DMS79 (cell line): ENCODE results near the gene EPHB2.

Source experiments
- DNase-seq: peaks from one replicate; lab custom pipeline; 2025; lab: John Stamatoyannopoulos, UW

EPHB2 gene

DNA sequence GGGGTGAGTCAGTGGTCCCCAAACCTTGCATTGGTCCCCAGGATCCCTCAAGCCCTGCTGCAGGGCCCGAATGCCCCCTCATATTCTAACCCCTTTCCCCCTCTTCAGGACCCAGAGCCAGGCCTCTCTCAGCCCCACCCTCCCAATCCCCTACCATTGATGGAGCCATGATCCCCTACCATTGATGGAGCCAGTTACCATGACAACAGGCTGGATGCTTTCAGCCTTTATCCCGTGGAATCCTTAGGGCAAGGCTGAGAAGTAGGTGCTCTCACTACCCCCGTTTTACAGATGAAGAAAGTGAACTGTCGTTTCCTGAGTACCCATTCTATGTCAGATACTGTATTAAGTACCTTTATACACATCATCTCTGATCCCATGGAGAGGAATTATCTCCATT, 70.8 kb downstream of the EPHB2 start:
- DNase-seq: no peak

DNA sequence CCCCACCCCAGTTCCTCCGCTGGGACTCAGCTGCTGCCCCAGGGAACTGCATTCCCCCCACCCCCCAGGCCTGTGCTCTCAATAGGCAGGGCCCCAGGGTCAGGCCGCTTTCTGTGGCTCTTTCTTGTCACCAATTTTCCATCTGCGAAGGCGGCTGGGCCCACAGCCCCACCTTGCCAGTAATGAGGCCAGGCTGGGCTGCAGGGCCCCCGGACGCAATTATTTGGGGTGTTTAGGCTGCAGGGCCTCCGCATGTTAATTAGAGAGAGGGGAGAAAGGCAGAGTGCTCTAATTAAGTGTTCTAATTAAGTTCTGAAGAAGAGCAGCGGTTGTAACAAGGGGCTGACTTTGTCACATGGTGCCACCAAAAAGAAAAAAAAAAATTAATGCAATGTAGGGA, 71.8 kb downstream of the EPHB2 start:
- DNase-seq: no peak

DNA sequence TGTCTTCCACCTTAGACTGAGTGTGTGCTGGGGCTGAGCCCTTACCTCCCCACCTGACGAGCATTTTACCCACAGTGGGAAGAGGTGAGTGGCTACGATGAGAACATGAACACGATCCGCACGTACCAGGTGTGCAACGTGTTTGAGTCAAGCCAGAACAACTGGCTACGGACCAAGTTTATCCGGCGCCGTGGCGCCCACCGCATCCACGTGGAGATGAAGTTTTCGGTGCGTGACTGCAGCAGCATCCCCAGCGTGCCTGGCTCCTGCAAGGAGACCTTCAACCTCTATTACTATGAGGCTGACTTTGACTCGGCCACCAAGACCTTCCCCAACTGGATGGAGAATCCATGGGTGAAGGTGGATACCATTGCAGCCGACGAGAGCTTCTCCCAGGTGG, 73.7 kb downstream of the EPHB2 start:
- DNase-seq: no peak

GRCh38 chr1:22784737-22785136, 74.1 kb downstream of the EPHB2 start:
- DNase-seq: no peak

DNA sequence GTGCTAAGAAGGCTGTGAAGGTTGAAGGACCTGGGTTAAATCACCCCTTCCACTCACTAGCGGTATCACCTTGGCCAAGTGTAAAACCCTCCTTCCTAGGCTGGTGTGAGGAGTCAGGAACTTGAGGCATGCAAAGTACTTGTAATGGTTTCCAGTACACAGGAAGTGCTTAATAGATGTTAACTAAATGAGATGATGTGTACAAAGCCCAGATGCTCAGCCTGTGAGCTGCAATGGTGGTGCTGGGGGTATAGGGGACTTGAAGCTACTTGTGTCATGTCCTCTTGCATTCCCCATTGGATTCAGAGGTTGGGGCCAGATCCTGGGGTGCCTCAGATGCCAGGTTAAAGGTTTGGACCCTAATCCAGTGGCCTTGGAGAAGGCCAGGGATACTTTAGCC, 75.5 kb downstream of the EPHB2 start:
- DNase-seq: no peak

- DNase-seq: no peak
Measured at GRCh38 chr1:22786719-22787489, 76.3 kb downstream of the EPHB2 start.

DNA sequence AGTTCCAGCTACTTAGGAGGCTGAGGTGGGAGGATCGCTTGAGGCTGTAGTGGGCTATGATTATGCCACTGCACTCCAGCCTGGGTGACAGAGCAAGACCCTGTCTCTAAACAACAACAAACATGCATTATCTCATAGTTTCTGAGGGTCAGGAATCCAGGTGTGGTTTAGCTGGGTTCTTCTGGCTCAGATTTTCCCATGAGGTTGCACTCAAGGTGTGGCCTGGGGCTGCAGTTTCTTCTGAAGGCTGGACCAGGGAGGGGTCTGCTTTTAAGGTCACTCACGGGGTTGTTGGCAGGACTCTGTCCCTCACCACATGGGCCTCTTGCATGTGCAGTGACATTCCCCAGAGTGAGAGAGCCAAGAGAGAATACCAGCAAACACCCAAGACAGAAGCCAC, 77.0 kb downstream of the EPHB2 start:
- no peak for DNase-seq

GRCh38 chr1:22788254-22788661, 77.6 kb downstream of the EPHB2 start:
- DNase-seq: no peak

GRCh38 chr1:22789356-22789994, 78.8 kb downstream of the EPHB2 start:
- DNase-seq: no peak

- DNase-seq: no peak
Measured at GRCh38 chr1:22790232-22791008, 79.8 kb downstream of the EPHB2 start.

- DNase-seq: no peak
Measured at GRCh38 chr1:22791831-22792347, 81.2 kb downstream of the EPHB2 start.

- DNase-seq: no peak
Measured at GRCh38 chr1:22792396-22793160, 81.9 kb downstream of the EPHB2 start.

GRCh38 chr1:22793647-22794046, 83.0 kb downstream of the EPHB2 start:
- no peak for DNase-seq

GRCh38 chr1:22794647-22795365, 84.2 kb downstream of the EPHB2 start:
- DNase-seq: no peak

DNA sequence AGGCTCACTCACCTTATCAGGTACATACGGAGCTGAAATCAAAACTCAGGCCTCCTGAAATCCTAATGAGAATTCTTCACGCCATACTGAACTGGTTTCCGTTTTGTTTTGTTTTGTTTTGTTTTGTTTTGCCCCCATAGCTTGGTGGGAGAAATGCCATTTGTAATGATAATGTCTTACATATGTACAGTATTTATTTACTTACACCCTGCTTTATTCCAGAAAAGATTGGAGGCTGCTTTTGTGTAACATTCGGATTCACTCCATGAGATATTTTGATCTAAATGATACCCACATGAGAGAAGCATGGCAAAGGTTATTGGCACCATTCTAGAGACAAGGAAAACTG, 84.7 kb downstream of the EPHB2 start:
- no peak for DNase-seq

- no peak for DNase-seq
Measured at GRCh38 chr1:22796642-22797041, 86.0 kb downstream of the EPHB2 start.

DNA sequence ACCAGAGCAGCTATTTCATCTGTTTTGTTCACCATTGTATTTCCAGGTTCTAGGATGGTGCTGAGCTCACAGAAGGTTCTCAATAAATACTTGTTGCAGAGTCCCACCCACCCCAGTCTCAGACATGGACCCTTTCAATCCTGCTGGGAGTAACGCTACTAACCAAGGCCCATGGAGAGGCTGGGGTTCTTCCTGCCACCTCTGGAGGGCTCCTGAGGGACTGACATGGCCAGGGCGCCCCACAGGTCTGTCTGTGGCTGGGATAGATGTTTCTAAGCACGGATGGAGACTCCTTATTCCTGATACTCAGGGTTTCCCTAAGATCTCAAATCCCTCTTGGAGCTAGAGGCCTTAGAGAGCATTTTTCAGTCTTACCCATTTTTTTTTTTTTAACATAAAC, 87.4 kb downstream of the EPHB2 start:
- DNase-seq: no peak

DNA sequence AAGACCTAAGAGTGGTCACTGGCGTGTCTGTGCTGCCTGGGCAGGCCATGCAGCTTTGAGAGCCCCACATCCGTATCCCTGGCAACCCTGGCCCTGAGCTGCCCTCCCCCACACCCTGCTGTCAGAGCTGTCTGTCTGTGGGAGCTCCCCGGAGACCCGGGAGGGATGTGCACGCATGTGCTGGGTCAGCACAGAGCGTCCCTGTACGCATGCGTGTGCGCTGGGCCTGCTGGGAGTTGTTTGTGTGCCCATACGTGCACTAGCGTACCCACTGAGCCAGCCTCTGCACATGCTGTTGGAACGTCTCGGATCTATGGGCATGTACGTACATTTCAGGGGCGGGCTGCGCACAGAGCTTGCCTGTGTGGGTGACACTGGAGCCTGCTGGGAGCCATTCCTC, 89.3 kb downstream of the EPHB2 start:
- DNase-seq: no peak

GRCh38 chr1:22800629-22801028, 90.0 kb downstream of the EPHB2 start:
- DNase-seq: no peak

GRCh38 chr1:22801347-22801746, 90.7 kb downstream of the EPHB2 start:
- DNase-seq: no peak

GRCh38 chr1:22801761-22802160, 91.1 kb downstream of the EPHB2 start:
- no peak for DNase-seq

DNA sequence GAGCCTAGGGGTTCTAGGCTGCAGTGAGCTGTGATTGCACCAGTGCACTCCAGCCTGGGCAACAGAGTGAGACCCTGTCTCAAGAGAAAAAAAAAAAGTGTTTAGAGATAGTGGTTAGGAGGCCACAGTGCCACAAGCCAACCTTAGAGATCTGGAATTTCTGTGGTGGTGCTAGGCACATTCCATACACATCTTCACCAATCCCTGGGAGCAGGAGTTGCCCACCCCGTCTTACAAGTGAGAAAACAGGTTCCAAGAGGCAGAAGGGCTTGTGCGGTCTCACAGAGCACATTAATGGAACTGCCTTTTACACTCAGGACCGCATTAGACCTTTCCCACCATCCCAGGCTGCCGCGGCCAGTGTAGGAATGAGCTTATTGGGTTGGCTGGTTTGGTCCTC, 93.2 kb downstream of the EPHB2 start:
- no peak for DNase-seq
